Retina (tissue), 1 donor: ENCODE measurements around the gene ALOX12.
"Not testable (repeated sequence)": the region's sequence is repeated elsewhere in the genome, so short reads cannot be mapped to it uniquely, and the experiment has no call there.

Experiments
- DNase-seq: peaks from one replicate; pipeline ENCODE4 v3.0.0-alpha.2; 2016

Gene ALOX12

GRCh38 chr17:7047566-7047965 lies 51.7 kb downstream of the ALOX12 start:
- no peak for DNase-seq

- DNase-seq: no peak
These were observed 53.1 kb downstream of the ALOX12 start for GRCh38 chr17:7048968-7049367.

GRCh38 chr17:7050583-7050982 lies 54.7 kb downstream of the ALOX12 start:
- not testable (repeated sequence) for DNase-seq

- DNase-seq: no peak
These were observed 60.5 kb downstream of the ALOX12 start for GRCh38 chr17:7056386-7056785.

GRCh38 chr17:7058831-7059447 lies 63.1 kb downstream of the ALOX12 start:
- DNase-seq: no peak
